Activated T-cell treated with anti-CD3 and anti-CD28 coated beads, Interleukin-2, amount 50 U/mL, for 48 hours (primary cell): Measurements from ENCODE around the gene SPN.
A peak's percentile ranks its signal among the peaks of the same experiment; 100 is the strongest.
"Not testable (repeated sequence)": the region's sequence is repeated elsewhere in the genome, so short reads cannot be mapped to it uniquely, and the experiment has no call there.

Experiments used
- DNase-seq, 2 experiments: peaks; one replicate each; pipeline ENCODE4 v3.0.0-alpha.2; 2020

Gene SPN

DNA sequence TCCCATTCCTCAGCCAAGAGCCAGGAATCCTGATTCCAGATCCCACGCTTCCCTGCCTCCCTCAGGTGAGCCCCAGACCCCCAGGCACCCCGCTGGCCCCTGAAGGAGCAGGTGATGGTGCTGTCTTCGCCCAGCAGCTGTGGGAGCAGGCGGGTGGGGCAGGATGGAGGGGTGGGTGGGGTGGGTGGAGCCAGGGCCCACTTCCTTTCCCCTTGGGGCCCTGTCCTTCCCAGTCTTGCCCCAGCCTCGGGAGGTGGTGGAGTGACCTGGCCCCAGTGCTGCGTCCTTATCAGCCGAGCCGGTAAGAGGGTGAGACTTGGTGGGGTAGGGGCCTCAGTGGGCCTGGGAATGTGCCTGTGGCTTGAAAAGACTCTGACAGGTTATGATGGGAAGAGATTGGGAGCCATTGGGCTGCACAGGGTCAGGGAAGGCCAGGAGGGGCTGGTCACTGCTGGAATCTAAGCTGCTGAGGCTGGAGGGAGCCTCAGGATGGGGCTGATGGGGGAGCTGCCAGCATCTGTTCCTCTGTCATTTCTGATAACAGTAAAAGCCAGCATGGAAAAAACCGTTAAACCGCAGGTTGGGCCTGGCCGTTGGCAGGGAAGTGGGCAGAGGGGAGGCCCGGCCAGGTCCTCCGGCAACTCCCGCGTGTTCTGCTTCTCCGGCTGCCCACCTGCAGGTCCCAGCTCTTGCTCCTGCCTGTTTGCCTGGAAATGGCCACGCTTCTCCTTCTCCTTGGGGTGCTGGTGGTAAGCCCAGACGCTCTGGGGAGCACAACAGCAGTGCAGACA, at the start of gene SPN:
SPN (plus strand) TSS at position 232 of the 791 bp plus-strand sequence; CDS start at position 714, 482 bp downstream.
- peak; percentile 72 to 74 for DNase-seq

DNA sequence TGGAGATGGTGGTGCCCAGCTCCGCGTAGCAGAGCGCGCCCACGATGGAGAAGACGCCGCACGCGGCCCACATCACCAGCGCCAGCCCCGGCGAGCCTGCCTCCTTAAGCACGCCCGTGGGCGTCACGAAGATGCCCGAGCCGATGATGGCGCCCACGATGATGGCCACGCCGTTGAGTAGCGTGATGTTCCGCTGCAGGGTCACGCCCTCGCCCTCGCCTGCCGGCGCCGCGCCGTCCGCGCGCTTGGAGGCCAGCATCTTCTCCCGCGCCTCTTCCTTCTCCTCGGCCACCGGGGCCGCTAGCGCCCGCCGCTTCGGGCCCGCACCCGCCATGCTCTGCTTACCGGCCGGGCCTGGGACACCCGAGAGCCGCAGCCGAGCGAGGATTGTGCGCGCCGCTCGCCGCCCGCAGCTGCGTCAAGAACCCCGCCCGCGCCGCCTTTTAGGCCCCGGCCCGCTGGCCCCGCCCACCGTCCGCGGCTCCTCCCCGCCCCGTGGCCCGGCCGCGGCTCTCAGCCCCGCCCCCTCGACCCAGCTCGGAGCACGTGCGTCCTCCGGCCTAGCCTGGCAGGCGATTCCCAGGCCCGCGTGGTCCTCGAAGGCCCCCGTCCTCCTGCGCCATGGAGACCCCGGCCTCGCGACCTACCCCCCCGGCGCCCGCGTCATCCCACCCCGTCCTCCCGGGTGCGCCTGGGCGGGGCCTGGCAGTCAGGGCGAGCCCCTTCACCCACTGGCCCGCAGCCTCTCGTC, 49.6 kb upstream of the SPN start:
- peak; percentile 94 to 97 for DNase-seq

DNA sequence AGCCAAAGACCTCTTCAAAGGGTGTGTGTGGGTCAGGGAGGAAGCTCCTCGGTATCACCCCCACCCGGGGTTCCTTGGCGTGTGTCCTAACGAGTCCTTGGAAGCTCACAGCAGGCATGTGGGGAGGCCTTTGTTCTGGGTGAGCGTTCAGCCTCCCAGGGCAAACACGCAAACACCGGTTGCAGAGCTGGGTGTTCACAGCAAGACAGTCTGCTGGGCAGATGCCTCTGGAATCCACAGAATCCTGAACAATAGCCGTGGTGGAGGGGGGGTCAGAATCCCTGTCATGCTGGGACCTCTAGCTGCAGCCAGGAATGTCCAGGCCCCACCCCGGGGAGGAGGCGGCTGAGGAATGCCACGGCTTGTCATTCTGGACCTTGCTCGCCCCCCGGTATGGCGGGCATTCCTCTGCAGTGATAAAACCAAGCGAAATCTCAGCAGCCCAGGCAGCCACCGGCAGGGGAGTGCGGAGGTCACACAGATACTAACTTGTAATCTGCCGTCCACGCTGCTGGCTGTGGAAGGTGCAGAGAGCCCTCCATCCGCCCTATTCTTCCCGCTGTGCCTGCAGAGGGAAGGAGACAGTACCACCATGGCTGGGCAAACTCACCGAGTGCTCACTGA, 48.2 kb upstream of the SPN start:
- DNase-seq: not testable (repeated sequence)

DNA sequence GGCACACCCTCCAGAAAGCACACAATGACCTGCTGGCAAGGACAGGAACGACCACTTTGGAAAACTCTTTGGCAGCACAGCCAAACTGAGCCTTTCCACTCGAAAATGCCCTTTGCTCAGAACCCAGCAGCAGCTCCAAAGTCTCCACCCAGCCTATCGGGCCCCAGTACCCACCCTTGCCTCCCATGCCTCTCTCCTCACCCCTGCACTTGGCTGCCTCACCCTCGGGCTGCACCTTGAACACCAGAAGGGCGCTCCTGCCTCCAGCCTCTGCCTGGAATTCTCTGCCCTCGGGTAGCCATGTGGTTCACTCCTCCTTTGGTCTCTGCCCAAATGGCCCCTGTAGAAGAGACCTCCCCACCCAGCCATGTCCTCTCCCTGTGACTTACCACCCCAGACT, 46.9 kb upstream of the SPN start:
- not testable (repeated sequence) for DNase-seq

DNA sequence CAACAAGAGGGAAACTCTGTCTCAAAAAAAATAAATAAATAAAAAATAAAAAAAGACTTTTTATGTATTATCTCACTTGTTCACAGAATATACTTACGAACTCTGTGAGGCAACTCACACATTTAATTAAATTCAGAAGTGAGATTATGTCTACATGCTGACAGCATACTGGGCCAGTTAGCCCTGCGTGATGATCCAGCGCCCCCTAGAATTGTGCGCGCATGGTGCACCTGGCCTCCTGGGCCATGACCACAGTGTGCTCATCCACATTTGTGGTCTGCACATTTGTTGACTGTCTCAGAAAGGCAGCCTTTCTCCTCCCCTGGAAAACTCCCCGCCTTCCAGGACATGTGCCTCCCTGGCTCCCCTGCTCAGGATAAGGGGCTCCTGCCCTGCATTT, 42.5 kb upstream of the SPN start:
- DNase-seq: peak; percentile 63 to 70

- DNase-seq: not testable (repeated sequence)
Measured at GRCh38 chr16:29622738-29623137, 40.3 kb upstream of the SPN start.

- DNase-seq: not testable (repeated sequence)
Measured at GRCh38 chr16:29623253-29623652, 39.8 kb upstream of the SPN start.

- not testable (repeated sequence) for DNase-seq
Measured at GRCh38 chr16:29625114-29625513, 37.9 kb upstream of the SPN start.

DNA sequence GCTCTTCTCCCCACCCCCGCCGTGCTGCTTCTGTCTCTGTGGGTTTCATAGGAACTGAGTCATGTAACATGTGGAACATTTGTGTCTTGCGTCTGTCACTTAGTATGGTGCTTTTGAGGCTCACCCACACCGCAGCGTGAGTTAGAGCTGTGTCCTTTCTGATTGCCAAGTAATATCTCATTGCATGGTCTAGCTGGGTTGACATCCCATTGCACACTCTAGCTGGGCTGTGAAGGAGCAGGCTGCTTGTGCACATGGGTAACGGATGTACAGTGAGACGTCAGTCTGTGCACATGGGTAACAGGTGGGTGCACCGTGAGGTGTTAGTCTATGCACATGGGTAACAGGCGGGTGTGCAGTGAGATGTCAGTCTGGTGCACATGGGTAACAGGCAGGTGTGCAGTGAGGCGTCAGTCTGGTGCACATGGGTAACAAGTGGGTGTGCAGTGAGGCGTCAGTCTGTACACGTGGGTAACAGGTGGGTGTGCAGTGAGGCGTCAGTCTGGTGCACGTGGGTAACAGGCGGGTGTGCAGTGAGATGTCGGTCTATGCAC, 36.2 kb upstream of the SPN start:
- DNase-seq: peak; percentile 73 to 77

DNA sequence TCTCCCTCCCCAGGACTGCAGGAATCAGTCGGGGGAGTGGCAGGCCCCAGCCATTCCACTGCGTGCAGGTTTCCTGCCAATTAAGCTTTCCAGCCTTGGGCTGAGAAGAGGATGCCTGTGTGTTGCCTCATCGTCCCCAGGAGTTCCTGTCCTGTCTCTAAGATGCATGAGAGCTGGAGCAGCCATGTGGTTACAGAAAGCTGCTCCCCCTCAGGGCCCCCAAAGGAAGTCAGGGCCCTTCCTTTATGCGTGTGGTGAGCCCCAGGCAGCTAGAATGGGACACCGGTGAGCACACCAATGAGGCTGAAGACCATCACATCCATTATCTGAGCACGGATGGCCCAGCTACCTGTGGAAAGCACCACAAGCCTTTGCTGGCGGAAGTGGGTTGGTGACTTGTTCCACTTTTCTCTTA, 35.4 kb upstream of the SPN start:
- DNase-seq: peak in 1 of 2 experiments; percentile 37

DNA sequence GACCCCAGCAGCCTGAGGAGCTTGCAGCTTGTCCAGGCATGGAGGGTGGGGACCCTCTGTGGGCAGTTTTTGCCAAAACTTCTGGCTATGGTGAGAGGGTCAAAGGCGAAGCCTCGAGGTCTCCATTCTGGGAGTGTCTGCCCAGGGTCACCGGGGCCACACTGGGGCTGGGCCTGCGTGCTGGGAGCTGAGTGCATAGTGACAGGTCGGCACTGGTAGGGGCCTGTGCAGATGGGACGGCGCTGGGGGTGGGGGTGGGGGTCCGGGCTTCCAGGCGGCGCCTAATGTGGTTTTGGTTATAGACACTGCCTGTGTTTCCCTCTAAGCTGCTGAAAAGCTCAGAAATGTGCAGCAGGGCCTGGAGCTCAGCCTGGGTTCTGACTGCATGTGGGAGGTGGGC, 34.3 kb upstream of the SPN start:
- not testable (repeated sequence) for DNase-seq

DNA sequence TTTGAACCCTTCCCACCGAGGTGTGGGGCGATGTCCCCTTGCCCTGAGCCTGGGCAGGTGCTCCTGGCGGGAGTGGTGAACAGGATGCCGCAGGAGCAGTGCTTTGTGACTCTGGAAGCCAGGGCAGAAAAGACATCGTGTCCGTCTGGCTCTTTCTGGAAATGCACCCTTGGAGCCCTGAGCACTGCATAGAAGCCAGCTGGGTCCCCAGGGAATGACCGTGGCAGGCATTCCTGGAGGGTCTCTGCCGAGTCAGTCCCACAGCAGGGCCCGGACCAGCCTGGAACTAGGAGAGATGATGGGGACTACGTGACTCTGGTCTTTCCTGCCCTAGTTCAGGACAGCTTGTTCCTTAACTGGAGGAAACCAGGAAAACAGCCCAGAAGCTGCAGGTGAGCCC, 33.7 kb upstream of the SPN start:
- DNase-seq: not testable (repeated sequence)

DNA sequence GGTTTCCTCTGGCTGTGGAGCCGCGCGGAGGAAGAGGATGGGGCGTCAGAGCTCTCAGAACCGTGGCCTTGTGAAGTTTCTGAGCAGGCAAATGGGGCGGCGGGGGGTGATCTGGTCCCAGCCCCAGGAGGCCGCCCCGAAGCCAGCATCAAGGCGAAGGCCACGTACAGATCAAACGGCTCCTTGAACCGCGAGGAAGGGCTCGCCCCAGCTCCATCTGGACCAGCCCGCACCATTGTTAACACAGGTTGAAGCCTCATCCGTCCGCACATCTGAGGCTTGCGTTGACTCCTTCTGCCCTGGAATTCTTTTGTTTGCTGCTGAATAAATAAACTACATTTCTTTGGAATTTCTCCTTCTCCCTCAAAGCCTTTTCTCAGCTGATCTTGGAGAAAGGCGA, 31.4 kb upstream of the SPN start:
- not testable (repeated sequence) for DNase-seq

GRCh38 chr16:29635902-29636301, 27.1 kb upstream of the SPN start:
- not testable (repeated sequence) for DNase-seq

DNA sequence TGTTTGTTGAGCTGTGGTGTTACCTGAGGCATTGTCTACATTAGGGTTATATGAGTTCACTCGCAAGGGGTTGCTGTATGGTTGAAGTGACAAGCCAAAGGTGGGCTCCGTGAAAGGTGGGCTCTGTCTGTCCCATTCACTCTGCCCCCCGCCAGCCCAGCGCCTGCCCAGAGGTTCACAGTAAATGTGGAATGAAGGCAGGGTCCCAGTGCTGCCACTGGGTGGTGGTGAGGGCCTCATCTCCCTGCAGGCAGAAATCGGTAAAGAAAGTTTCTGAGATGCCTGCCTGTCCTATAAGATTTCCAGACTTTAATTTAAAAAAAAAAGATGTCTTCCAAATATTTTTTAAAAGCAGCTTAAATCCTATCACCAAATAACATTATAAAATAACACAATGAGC, 26.7 kb upstream of the SPN start:
- DNase-seq: not testable (repeated sequence)

DNA sequence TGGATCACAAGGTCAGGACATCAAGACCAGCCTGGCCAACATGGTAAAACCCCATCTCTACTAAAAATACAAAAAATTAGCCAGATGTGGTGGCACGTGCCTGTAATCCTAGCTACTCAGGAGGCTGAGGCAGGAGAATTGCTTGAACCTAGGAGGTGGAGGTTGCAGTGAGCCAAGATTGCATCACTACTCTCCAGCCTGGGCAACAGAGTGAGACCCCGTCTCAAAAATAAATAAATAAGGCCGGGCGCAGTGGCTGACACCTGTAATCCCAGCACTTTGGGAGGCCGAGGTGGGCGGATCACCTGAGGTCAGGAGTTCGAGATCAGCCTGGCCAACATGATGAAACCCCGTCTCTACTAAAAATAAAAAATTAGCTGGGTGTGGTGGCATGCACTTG, 24.3 kb upstream of the SPN start:
- not testable (repeated sequence) for DNase-seq

DNA sequence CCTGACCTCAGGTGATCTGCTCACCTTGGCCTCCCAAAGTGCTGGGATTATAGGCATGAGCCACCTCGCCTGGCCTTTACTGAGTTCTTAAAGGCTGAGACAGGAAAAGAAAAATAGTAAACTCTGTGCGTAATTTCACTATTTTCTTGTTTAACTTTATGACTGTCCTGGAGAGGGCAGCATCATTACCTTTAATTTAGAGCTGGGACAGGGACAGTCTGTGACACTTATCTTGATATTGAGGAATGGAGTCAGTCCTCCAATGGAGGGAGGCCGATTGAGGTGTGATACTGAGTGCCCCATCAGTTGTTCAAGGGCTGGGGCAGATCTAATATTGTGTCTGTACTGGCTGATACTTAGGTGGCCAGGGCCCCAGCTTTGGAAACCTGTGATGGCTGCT, 21.5 kb upstream of the SPN start:
- no peak for DNase-seq

- DNase-seq: no peak
Measured at GRCh38 chr16:29643596-29643995, 19.5 kb upstream of the SPN start.

DNA sequence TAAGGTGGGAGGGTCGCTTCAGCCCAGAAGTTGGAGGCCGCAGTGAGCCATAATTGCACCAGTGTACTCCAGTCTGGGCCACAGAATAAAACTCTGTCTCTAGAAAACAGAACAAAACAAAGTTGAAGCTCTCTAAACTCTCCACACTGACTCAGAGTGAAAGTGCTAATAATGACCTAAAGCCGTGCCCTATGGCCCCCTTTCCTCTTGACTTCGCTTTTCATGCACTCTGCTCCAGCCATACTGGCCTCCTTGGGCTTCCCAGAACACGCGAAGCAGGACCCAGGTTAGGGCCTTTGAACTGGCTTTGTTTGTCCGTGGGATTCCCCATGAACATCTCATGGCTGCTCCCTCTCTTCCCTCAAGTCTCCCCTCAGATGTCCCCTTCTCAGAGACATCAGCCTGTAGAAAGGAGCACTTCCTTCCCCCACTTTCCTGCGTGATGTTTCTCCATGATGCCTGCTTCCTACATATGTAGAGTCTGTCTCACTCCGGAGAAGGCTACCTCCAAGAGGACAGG, 18.6 kb upstream of the SPN start:
- DNase-seq: no peak

DNA sequence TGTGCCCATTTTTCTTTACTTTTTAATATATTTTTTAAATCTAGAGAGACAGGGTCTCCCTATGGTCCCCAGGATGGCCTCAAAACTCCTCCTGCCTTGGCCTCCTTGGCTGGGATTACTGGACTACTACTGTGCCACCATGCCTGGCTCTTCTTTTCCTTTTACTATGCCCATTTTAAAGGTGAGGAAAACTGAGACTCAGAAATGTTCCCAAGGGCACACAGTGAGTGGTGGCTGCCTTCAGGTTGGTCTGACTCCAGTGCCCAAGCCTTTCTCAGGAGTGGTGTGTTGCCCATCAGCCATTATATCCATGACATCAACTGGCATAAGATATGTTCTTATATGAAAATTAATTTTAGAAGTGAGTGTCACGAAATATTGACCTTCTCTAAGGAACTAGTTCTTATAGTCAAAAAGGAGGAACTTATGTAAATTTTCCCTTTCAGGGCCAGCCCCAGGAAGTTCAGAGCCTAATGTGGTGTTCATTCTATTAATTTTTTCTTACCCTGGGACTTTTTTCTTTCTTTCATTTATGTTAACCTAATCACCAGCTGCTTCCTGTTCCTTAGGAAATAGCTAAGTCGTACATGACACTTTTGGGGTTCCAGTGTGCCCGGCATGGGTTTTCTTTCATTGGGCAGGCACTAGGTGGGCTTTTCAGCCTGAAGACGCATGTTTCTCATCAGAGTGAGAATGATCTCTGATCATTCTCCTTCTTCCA, 17.9 kb upstream of the SPN start:
- no peak for DNase-seq

DNA sequence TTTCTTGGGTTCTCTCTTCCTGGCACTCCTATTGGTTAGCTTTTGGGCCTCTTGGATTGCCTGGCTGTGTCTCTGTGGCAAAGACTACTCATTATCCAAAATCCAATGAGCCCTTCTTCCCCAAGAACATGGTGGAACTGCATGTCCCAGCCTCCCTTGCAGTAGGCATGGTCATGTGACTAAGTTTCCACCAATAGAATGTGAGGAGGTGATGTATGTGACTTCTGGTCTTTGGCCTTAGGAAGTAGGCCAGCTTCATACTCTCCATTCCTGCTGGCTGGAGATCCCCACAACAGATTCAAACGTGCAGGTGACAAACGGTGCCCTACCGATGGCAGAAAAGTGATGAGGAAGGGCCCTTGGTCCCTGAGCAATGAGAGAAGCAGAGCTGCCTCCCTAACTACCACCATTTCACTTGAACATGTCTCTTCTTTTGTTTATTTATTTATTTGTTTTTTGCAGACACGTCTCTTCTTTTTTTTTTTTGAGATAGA, 17.3 kb upstream of the SPN start:
- no peak for DNase-seq

DNA sequence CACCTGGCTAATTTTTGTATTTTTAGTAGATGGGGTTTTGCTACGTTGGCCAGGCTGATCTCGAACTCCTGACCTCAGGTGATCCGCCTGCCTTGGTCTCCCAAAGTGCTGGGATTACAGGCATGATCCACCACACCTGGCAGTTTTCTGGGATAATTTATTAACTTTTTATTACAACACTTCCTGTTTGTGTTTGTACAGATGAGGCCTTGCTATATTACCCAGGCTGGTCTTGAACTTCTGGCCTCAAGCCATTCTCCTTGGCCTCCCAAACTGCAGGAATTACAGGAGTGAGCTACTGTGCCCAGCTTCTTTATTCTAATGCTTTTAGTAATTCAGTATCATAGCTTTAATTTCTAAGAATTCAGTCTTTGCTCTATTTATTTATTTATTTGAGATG, 16.1 kb upstream of the SPN start:
- DNase-seq: no peak
